Posterior vena cava (tissue), 2 donors: ENCODE data around the gene HCAR1. TPM values are rescaled to one million over a fixed set of nuclear protein-coding genes. Genes with fewer than 3 reads are reported as not detected.
"Not testable (repeated sequence)": the region's sequence is repeated elsewhere in the genome, so short reads cannot be mapped to it uniquely, and the experiment has no call there.

ENCODE experiments used
- DNase-seq: peaks from one replicate; pipeline ENCODE4 v3.0.0-alpha.2; 2020; ENCODE audit warnings: low spot score
- intact Hi-C, 2 donors: fragments of 100-400 bp; cut with DNase I; formaldehyde crosslinking; loops; one replicate each; pipeline versions ENCODE4 v1.14.1 to v1.14.2; 2022 to 2023
- total RNA-seq, 2 donors: library from RNA; stranded (reverse); fragmentation: NEBNext Ultra II Directional; extraction: Animal tissue kit (Norgen Biotek cat#: 25700); gene quantifications; one replicate each; pipeline ENCODE4 v1.2.1, GENCODE V29; 2021
- donor health status: DM: yes; HTN: yes; CAD: no.
- donor health status: DM: yes; HTN: yes; CAD: no.

The HCAR1 gene
- total RNA-seq, 2 donors from 2014 or later: 0.52 to 3.3 TPM

DNA sequence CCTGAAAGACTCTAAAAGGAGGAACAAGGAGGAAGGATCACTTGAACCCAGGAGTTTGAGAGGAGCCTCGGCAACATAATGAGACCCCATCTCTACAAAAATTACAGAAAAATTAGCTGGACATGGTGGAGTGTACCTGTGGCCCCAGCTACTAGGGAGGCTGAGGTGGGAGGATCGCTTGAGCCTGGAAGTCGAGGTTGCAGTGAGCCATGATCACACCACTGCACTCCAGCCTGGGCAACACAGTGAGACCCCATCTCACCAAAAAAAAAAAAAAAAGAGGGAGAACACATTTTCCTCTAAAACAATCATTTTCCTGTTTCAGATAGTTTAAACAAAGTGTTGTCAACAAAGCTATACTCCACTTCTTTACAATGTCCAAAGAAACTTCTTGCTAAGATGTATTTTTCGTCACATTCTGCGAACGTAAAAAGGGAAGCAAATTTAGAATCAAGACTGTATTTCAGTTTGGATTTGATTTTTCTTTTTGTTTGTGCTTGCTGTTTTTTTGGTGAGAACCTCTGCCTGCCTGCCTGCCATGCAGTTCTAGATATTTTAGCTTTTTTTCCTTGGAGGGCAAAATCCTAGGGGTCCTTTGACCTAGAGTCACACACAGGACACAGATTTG lies 5.1 kb downstream of the HCAR1 start:
- intact Hi-C loops: no loop called here
- peak; percentile 6 for DNase-seq

DNA sequence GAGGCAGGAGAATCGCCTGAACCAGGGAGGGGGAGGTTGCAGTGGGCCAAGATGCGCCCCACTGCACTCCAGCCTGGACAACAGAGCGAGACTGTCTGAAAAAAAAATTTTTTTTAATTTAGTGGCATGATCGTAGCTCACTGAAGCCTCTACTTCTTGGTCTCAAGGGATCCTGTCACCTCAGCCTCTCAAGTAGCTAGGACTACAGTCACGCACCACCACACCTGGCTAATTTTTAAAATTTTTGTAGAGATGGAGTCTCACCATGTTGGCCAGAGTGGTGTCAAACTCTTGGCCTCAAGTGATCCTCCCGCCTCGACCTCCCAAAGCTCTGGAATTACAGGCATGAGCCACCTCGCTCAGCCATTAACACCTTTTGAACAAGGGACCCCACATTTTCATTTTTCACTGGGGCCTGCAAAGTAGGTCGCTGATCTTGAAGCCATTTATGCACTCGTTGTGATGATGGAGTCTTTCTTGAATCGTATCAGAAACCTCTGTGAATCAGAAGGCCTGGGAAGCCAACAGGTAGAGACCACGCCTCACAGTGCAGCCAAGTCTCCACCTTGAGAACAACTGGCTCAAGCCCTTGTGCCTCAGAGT lies 5.9 kb downstream of the HCAR1 start:
- intact Hi-C loops: no loop called here
- peak; percentile 24 for DNase-seq

DNA sequence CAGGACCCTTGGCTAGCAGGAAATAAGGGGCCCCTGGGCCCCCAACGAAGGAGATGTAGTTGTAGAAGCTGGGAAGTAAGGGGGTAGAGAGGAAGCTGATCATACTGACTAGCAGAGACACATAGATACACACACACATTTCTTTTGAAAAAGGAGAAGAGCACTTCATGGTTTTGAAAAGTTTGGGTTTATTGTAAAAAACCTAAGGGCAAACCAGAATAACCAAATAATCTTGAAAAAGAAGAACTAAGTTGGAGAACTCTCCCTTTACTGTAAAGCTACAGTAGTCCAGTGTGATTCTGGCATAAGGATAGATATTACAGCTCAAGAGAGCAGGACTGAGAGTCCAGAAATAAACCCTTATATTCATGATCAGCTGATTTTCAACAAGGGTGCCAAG lies 8.3 kb downstream of the HCAR1 start:
- DNase-seq: no peak
- intact Hi-C loops: no loop called here

DNA sequence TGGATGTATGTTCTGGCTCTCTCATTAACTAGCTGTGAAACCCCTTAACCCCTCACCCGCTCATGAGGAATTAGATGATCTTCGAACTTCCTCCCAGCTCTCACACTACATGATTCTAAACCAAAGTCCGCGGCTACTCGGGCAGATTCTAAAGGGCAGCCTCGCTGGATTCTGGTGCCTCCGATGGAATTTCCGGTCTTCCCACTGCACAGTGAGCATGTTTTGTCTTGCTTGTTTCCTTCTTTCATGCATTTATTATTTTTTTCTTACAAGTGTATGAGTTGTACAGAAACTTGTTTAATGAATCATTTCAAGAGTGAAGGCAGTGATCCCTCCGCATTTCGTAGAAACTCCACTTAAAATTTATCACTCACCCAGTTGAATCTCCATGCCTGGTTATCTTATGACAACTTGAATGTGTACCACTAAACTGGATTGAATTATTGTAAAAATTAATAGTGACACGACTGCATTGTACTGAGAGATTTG lies 9.5 kb downstream of the HCAR1 start:
- intact Hi-C loops: no loop called here
- peak; percentile 25 for DNase-seq

DNA sequence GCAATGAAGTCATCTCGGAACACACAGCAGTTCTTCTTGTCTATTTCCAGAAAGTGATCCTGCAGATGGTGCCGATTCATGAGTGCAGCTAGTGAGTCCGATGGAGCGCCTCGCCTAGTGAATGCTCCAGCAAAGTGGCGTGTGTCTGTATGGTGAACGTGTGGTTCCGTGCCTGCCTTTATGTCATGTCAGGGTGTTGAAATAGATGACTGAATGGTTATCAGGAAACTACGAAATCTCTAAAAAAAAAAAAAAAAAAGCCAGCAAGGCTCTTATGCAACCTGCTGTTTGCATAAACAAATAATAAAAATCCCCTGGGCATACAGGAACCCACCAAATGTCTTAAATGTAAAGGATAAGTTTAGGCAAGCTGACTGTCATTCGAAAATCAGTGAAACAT lies 14.0 kb downstream of the HCAR1 start, which contains the start of gene HCAR3:
Gene HCAR3, minus strand, starts transcription at position 154 of the 400 bp plus-strand sequence. Its CDS starts 74 bp downstream, at position 80.
- DNase-seq, intact Hi-C loops: not testable (repeated sequence)

DNA sequence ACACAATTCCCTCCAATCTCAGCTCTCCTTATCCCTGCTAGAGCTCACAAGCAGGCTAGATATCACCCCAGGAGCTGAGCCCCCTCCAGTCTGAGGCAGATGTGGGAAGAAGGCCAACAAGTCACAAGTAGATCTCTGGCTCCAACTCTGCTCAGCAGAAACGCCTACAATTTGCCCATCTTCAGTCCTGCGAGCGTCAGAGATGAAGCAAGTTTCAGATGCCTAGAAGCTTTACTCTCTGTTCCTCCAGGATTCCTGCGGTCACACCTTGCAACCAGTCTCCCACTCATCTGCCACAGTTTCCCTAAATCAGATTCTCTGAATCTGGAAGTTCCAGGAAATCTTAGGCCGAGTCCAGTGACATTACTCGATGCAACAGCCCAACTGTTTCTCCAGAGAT lies 15.4 kb downstream of the HCAR1 start:
- intact Hi-C loops, DNase-seq: not testable (repeated sequence)

DNA sequence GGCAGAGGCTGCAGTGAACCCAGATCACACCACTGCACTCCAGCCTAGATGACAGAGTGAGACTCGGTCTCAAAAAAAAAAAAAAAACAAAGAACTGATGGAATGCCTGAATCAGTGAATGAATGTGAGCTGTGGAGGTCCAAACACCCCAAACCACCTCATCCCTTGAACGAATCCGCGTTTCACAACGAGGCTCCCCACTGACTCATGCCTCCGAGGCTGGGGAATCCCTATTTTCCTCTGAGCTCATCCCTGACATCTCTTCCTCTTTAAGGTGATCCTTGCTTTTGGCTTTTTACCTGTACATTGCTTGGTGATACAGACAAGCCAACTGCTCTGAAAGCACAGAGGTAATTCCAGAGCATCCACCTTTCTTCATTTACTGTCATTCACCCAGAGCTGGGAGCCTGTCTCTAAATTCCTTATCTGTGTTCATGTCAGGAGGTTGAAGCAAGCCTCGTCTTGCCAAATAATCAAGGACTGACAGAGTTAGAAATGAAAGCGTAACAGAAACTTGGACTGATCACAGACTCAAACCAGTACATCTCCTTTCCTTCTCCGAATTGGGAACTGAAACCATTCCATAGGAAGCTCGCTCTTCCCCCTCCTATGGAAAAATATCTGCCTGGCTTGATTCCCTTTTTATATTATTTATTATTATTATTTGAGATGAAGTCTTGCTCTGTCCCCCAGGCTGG lies 17.0 kb downstream of the HCAR1 start:
- not testable (repeated sequence) for DNase-seq
- intact Hi-C loops: loop anchor here in 1 of 2 donors (5.0 kb wide), 1 partner anchor 566 kb away; no protein-coding TSS in a partner anchor

DNA sequence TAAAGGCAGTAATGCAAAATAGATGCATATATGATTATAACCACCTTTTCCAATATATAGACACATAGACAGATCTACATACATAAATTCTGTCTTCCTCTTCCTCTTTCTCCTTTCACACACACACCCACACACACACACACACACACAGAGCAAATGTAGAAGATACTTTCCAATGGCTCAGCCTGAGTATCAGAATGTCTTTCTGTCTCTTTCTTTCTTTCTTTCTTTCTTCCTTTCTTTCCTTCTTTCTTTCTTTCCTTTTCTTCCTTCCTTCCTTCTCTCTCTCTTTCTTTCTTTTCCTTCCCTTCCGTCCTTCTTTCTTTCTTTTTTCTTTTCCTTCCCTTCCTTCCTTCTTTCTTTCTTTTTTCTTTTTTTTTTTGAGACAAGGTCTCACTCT lies 19.4 kb downstream of the HCAR1 start:
- intact Hi-C loops: loop anchor here in 1 of 2 donors (5.0 kb wide), 1 partner anchor 564 kb away; no protein-coding TSS in a partner anchor
- not testable (repeated sequence) for DNase-seq

DNA sequence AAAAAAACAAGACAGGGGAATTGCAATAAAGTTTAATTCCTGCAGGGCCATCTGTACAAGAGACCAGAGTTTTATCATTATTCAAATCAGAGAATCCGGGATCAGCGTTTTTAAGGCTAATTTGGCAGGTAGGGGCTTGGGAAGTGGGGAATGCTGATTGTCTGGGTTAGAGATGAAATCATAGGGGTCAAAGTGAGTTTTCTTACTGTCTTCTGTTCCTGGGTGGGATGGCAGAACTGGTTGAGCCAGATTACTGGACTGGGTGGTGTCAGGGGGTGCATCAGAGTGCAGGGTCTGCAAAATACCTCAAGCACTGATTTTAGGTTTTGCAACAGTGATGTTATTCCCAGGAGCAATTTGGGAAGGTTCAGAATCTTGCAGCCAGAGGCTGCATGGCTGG lies 20.3 kb downstream of the HCAR1 start:
- not testable (repeated sequence) for DNase-seq
- intact Hi-C loops: loop anchor here in 1 of 2 donors (5.0 kb wide), 1 partner anchor 563 kb away; no protein-coding TSS in a partner anchor

DNA sequence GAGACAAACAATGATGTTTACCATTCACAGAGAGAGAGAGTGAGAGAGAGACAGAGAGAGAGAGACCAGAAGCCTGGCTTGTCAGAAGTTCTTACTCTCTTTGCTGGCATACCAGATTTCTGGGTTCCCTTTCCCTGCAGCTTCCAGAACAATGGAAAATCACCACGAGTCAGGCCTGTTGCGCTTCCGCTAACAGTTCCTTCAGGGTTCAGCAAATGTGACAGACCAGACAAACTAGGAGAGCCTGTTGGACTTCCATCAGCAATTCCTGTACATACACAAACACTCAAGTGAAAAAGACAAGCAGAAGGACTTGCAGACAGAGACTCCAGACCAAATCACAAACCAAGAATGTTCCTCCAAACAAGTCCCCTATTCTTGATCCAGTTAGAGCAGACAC lies 21.4 kb downstream of the HCAR1 start:
- intact Hi-C loops, DNase-seq: not testable (repeated sequence)

DNA sequence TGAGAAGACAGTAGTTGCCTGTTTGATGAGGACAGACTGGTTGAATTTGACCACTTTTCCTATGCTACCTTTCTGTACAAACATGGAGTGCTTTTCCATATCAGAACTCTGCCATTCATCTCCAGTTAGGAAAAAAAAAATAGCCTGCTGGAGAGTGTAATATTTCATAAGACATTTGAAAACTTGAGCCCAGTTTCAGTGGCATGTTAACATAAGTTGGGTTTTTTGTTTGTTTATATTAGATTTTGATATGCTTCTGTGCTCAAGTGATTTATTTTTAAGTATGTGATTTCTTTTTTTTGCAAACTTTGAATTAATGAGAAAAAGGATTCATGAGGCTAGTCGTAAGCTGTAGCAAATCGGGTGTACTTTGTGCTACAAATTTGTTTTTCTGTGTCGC lies 26.8 kb downstream of the HCAR1 start:
- DNase-seq, intact Hi-C loops: not testable (repeated sequence)

DNA sequence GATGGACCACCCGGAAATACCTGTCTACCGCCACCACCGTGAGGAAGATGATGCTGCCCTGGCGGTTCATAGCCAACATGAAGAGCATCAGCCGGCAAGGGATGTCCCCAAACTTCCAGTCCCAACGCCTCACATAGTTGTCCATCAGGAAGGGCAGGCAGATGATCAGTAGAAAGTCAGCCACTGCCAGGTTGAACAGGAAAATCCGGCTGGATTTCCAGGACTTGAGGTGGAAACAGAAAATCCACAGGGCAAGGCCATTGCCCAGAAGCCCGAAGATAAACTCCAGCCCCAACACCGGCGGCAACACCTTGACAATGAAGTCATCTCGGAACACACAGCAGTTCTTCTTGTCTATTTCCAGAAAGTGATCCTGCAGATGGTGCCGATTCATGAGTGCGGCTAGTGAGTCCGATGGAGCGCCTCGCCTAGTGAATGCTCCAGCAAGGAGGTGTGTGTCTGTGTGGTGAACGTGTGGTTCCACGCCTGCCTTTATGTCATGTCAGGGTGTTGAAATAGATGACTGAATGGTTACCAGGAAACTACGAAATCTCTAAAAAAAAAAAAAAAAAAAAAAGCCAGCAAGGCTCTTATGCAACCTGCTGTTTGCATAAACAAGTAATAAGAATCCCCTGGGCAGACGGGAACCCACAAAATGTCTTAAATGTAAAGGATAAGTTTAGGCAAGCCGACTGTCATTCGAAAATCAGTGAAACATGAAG lies 27.6 kb downstream of the HCAR1 start, which contains the start of gene HCAR2:
Gene HCAR2, minus strand, starts transcription at position 468 of the 722 bp plus-strand sequence. Its CDS starts 74 bp downstream, at position 394.
- DNase-seq, intact Hi-C loops: not testable (repeated sequence)

DNA sequence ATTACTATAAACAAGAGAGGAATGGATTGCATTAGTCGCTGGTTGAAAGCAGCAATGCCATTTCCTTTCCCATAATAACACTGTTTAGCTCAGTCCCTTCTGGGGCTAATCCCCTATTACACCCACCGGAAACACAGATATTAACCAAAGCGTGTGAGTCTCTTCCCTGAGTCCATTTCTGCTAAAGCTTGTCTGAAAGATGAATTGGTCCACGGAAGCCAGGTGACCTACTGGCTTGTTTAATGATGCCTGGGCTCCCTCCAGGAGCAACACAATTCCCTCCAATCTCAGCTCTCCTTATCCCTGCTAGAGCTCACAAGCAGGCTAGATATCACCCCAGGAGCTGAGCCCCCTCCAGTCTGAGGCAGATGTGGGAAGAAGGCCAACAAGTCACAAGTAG lies 29.2 kb downstream of the HCAR1 start:
- DNase-seq, intact Hi-C loops: not testable (repeated sequence)

DNA sequence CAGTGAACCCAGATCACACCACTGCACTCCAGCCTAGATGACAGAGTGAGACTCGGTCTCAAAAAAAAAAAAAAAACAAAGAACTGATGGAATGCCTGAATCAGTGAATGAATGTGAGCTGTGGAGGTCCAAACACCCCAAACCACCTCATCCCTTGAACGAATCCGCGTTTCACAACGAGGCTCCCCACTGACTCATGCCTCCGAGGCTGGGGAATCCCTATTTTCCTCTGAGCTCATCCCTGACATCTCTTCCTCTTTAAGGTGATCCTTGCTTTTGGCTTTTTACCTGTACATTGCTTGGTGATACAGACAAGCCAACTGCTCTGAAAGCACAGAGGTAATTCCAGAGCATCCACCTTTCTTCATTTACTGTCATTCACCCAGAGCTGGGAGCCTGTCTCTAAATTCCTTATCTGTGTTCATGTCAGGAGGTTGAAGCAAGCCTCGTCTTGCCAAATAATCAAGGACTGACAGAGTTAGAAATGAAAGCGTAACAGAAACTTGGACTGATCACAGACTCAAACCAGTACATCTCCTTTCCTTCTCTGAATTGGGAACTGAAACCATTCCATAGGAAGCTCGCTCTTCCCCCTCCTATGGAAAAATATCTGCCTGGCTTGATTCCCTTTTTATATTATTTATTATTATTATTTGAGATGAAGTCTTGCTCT lies 30.5 kb downstream of the HCAR1 start:
- DNase-seq, intact Hi-C loops: not testable (repeated sequence)

DNA sequence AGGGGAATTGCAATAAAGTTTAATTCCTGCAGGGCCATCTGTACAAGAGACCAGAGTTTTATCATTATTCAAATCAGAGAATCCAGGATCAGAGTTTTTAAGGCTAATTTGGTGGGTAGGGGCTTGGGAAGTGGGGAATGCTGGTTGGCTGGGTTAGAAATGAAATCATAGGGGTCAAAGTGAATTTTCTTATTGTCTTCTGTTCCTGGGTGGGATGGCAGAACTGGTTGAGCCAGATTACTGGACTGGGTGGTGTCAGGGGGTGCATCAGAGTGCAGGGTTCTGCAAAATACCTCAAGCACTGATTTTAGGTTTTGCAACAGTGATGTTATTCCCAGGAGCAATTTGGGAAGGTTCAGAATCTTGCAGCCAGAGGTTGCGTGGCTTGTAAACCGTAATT lies 33.7 kb downstream of the HCAR1 start:
- DNase-seq, intact Hi-C loops: not testable (repeated sequence)

DNA sequence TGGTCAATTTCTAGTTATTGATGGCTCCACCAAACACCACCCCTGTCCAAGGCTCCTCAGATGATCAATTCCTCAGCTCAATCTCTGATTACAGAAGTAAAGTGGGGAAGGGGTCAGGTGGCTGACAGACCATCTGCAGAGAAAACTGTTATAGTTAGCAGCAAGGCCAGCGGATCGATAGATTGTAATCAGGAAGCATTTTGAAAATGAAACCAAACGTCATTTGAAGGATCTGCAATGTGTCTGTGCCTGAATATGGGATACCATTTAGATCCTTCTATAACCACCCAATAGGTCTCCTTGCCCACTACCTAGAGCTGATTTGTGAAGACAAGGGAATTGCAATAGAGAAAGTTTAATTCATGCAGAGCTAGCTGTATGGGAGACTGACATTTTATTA lies 39.1 kb downstream of the HCAR1 start:
- intact Hi-C loops: no loop called here
- DNase-seq: no peak

DNA sequence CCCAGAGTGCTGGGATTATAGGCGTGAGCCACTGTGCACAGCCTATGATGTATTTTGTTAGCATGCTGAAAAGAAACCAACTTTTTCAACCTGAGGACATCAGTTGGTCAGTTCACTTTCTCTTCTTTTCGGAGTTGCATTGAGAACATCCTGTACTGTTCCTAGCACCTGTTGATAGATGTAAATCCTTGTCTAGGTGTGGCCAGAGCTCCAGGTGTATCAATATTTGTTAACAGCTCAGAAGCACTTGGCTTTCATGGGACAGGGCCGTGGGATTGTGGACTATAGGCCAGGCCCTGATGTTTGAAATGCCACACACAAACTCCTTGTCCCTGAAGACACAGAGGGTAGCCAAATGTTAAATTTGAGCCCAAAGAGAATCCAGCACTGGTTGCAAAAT lies 42.4 kb downstream of the HCAR1 start:
- intact Hi-C loops: no loop called here

DNA sequence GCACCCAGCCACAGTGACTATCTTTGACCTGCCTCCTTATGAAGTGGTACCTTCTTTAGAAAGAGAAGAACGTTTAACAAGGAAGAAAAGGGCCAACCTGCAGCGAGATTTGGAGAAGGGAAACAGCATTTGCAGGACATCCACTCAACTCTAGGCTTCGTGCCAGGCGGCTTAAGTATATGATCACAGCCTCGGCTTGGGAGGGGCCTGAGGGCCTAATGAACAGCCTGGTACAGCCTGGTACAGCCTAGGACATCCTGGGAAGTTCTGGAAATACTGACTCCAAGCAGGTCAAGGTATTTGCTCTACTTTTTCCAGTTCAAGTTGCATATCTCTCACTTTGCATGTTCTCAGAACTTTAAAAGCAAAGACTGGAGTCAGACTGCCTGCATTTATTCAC lies 43.6 kb downstream of the HCAR1 start:
- intact Hi-C loops: no loop called here
- no peak for DNase-seq

More for the DNA sequence above, 42.4 kb downstream of the HCAR1 start:
- no peak for DNase-seq

DNA sequence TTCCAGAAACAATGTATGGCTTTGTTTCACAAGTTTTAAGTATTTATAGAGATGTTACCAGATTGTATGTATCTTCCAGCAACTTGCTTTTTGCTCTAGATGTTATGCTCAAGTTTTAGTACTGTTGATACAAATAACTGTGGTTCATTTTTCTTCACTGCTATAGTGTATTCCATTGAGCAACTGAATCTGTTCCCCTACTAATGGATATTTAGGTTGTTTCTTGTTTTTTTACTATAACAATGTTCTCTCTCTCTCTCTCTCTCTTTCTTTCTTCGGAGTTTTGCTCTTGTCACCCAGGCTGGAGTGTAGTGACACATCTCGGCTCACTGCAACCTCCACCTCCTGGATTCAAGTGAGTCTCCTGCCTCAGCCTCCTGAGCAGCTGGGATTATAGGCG lies 44.1 kb downstream of the HCAR1 start:
- intact Hi-C loops: no loop called here
- DNase-seq: no peak
